Inferior parietal cortex (tissue), 1 donor: ENCODE measurements around the gene SPRING1.

Experiments used
- DNase-seq: peaks from one replicate; pipeline ENCODE4 v3.0.0-alpha.2; 2016; ENCODE audit errors: extremely low spot score

SPRING1 gene

DNA sequence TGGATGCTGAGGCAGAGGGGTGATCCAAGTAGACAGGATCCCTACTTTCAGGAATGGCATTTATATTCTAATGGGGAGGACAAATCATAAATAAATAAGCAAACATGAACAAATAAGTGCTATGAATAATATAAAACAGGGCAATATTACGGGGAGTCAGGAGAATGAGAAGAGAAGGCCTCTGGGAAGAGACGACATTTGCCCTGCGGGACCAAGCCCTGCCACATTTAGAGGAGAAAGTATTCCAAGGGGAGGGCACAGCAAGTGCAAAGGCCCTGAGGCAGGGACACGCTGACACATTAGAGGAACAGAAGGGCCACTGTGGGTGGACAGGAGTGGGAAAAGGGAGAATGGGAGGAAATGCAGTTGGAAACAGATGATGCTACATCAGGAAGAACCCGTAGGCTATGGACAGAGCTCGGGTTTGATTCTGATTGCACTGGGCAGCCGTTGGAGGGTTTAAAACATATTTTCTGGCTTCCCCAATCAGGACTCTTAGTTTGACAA lies 1.6 kb upstream of the SPRING1 start:
- DNase-seq, result no peak

DNA sequence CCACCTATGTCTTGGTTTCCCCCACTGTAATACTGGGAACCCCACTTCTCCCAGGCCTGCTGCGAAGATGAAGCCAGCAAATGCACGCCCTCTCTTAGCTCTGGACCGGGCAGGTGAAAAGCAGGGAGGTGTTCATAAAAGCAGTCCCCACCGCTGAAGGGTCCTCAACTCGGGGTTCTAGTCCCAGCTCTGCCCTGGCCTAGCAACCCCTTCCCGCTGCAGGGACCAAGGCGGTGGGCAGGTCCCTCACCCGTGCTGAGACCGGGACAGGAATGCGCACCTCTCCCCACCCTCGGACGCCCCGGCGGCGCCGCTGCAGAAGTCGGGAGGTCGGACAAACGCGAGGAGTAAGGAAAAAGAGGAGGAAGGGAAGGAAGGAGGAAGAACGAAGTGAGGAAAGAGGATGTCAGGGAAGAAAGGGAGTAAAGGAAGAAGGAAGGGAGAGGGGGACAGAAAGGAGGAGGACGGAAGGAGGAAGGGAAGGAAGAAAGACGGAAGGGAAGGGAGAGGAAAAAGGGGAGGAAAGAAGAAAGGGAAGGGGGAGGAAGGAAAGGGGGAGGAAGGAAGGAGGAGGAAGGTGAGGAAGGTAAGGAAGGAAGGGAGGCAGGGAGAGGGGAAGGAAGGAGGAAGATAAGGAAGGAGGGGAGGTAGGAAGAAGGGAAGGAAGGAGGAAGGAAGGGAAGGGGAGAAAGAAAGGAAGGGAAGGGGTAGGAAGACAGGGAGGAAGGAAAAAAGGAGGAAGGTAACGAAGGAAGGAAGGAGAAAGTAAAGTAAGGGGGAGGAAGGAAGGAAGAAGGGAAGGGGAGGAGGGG lies 701 bp downstream of the SPRING1 start:
- DNase-seq, result no peak

DNA sequence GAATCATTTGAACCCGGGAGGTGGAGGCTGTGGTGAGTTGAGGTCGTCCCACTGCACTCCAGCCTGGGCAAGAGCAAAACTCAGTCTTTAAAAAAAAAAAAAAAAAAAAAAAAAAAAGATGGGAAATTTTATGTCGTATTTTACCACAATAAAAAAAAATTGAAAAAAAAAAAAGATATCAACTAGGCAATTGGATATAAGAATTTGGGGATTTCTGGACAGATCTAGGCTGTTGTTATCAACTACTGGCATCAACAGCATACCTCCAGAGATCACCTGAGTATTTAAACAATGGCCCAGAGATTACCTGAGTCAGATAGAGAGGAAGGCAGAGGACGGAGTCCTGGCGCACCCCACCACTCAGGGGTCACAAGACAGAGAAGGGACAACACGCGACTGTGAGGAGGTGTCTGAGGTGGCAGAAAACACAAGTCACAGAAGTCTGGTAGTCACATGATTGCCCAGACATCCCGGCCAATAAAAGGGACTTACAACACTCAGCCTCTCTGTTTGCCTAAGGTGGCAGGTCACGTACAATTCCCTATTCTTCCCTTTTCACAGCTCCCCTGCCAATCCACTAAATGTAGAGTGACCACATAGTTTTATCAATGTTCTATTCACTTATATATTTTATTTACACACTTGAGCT lies 1.8 kb downstream of the SPRING1 start:
- DNase-seq, result no peak

DNA sequence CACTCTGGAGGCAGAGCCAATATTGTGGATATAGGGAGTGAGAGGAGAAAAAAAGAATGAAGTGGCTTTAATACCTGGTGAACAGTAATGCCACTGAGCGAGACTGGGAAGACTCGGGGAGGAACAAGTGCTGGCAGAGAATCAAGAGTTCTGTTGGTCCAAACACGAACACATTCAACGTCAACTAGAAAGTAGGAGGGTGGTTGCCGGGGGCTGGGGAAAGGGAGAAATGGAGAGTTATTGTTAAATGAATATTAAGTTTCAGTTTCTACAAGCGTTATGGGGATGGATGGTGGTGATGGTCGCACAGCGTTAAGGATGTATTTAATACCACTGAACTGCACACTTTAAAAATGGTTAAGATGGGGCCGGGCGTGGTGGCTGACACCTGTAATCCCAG lies 2.8 kb downstream of the SPRING1 start:
- DNase-seq, result no peak

DNA sequence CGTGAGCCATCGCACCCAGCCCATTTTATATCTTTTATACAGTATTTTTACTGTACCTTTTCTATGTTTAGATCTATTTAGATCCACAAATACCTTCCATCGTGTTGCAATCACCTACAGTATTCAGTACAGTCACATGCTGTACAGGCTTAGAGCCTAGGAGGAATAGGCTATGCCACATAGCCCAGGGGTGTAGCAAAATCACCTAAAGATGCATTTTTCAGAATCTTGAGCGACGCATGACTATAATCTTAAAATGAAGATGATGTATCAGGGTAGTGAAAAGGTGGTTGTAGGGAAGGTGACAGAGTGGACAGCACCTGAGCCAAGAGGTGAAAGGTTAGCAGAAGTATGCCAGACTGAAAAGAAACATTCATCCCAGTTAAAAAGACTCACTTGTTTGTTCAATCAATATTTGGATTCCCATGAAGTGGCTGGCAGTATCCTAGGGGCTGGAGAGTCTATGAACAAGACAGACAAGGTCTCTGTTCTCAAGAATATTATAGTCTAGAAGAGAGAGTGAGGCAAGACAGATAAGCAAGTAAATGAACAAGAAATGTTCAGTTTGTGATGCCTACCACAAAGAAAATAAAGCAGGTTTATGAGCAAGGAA lies 3.6 kb downstream of the SPRING1 start:
- DNase-seq, result no peak

DNA sequence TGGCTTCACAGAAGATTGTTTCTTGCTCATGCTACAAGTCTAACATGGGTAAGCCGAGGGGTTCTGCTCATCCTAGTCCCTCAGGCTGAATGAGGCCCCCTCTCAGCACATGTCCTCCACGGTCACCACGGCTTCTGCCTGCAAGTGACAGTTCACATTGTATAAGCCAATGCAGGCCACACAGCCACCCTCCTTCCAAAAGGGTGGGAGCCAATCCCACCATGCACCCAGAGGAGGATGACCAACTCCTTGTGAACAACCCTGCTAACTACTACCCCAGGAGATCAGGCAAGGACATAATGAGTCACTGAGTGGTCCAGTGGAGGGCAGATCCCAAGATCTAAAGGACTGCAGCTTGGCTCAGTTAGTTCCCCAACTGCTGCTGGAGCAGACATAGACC lies 6.1 kb downstream of the SPRING1 start:
- DNase-seq, result no peak

DNA sequence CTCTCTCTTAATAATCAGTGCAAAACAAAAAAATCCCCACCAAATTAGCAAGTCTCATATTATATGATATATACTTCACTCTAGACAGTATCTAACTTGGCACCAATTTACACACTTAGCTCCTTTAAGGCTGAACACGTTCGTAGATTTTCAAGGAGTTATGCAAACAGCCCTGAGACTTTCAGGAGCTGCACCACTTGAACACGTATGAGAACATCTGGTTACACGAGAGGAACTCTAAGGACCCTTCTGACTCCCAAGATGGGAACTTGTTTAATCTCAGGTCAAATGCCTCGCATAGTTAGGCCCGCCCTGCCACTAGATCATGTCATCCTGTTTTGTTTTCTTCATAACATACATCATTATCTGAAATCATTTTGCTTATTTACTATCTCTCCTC lies 10.0 kb downstream of the SPRING1 start:
- no peak for DNase-seq

DNA sequence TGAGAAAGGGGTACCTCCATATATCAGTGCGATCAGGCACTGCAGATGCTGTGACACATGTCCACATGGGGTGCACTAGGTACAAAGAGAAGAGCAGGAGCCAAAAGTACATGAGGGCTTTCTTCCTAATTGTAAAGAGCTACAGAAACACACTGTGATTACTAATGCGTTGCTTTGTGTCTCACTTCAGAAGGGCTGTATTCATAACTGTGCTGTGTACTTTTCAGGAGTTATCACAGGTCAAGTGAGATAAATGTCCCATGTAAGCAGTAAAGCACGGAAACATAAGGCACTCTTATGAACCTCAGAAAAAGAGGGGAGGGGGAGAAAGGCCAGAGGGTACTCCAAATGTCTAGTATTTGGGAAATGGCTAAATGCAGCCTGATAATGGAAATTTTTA lies 10.6 kb downstream of the SPRING1 start:
- DNase-seq, result no peak

DNA sequence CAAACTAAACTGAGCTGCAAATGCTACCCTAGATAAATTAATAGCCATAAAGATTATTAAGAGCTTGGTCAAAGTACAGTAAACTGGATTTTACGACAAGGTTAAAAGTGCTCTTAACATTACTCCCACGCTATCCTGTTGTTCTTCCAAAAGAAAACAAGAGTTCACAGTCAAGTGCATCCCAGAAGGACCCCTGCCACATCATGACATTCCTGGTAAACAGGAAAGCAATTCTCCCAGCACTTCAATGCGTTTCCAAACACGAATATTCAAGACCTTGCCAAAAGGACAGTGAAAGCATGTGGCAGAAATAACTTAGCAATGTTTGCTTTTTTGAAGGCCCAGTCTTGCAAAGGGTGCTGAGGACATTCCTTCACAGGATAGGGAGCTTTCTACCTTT lies 11.2 kb downstream of the SPRING1 start:
- no peak for DNase-seq

DNA sequence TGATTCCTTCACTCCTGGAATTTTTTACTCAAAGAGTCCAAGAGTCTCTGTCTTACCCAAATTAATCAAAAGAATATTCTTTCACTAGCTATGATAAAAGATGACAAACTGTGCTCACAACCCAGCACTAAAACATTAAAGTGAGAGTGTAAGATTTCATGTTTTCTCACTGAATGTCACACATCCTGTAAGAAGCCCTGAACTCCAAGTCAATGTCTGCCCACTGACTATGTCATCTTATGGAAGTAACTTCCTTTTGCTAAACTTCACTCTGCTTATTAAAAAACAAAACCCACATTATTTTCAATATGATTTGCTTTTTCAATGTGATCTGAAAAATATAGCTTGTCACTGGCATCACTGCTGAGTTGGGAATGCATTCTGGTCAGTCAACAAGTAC lies 15.6 kb downstream of the SPRING1 start:
- no peak for DNase-seq

DNA sequence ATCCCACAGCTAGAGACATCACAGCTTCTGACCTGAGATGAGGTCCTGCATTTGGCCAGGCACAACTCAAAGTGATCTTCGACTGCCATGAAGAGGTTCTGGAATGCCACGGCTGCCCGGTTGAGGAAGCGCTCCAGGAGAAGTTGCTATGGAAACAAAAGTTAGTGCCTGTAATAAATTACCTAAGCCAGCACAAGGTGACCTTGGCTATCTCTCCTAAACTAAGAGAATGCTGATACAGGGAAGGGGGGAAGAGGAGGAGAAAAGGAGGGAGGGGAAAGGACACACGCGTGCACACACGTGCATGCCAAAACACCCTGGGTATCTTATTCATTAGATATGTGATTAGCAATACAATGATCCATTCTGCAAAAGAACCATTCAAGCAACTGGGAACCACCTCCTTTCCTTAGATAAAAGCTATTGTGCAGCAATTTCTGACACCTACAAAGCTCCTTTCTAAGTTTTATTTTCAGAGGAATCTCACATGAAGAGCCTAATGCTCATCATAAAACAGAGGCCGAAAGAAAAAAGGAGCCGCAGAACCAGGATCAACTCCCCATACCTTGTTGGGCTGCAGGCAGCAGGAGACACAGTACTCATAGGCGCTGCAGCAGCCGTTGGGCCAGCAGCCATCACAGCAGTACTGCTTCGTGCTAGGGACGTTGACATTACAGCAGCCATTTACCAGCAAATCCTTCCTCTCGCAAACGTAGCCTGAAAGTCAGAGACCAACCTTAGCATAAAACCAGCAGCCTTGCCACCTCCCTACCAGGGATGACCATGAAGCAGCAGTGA lies 17.9 kb downstream of the SPRING1 start:
- DNase-seq, result no peak

DNA sequence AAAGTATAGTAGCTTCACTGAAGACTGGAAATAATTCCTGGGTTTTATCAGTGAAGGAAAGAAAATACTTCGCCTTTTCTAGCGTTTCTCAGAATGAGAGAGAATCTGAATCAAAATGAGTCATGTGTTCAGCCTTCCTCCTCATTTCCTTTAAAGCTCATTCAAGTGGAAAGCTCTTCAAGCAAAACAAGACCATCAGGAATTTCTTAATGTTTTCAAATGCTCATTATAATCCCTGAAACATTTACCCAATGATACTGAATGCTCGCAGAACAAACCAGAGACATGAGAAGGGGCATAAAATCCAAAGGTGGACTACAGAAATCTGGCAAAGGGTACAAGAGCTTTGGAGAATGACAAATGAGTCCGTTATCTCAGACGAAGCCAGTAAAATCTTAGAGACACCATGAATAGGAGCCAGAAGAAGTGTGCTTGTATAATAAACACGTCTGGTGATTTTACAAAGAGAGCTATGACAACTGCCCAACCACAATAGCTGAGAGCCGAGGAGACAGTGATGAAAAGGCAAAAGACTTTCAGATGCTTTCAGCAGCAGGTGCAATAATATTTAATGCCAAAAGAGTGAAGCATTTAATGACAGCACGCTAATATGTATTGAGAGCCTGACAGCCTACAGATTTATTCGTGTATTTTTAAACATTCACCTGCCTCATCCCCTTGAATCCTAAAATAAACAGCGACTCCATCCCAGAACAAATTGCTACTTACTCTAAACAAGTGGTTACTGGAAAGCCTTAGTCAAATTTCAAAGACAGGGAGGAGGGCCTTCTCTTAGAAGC lies 19.0 kb downstream of the SPRING1 start:
- DNase-seq, result peak; percentile 65

DNA sequence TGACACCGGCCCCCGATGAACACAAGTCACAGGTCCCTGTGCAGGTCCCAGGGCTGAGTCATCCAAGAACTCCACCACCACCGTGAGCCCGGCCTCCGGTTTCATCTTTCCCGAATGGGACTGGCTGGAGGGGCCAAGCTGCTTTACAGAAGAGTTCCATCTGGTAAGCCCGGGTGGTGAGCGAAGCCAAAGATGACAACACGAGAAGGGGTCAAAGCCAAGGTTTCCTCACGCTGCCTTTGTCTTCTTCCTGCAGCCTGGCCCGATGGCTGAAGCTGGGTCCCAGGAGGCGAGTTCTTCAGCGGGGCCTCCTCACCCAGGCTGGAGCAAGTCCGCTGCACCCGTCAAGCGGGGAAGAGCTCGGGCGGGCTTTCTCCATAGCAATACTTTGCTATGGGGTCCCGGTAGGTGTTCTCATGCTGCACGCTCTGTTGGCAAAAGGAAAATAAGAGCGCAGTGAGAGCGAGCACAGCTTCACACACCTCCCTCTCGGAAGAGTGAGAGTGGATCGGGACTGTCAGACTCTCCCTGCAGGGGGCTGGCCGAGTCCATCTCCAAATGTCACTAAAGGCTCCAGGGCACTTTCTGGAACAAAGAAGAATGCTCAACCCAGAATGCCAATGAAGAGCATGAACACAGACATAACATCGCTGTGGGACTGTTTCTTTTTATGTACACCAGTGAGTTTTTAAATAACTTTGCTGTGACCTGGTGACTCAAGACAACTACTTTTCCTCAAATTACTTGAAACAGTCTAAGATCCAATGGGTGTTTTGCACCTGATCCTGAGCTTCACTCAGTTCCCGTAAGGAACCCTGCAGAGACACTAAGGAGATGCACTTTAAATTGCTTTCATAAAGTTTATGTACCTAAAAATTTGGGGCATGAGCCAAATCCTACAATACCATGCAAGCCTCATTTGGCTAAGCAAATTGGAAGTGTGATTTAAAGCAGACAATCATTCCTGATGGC lies 20.1 kb downstream of the SPRING1 start:
- DNase-seq, result no peak

DNA sequence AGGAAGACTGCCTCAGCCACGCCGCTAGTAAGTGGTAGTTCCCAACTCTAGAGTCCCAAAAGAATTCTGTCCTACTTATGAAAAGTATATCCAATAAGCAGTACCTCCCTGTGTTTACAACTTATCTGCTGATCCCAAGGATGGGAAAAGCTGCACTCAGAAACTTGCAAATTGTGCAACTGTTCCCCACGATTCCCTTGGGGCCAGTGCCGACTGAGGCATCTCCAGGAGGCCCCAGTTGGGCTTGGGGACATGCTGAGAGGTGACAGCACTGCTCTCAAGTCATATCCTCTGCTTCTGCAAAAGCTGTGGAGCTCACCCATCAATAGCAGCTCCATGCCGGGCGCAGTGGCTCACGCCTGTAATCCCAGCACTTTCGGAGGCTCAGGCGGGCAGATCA lies 23.7 kb downstream of the SPRING1 start:
- DNase-seq, result no peak

DNA sequence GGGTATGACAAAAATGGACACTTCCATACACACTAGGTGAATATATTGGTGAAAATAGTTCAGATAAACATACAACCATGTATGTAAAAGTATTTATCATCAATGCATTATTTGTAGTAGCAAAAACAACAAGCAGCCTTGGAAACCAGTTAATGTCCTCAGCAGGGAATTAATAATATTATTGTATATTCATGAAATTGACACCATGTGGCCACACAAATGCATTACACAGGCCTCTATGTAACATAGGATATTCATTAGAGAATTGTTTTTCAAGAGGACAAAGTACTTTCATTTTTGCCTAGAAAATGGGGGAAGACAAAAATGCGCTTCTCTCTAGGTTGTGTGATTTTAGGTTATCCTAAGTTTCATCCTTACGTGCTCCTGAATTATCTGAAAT lies 24.3 kb downstream of the SPRING1 start:
- no peak for DNase-seq

DNA sequence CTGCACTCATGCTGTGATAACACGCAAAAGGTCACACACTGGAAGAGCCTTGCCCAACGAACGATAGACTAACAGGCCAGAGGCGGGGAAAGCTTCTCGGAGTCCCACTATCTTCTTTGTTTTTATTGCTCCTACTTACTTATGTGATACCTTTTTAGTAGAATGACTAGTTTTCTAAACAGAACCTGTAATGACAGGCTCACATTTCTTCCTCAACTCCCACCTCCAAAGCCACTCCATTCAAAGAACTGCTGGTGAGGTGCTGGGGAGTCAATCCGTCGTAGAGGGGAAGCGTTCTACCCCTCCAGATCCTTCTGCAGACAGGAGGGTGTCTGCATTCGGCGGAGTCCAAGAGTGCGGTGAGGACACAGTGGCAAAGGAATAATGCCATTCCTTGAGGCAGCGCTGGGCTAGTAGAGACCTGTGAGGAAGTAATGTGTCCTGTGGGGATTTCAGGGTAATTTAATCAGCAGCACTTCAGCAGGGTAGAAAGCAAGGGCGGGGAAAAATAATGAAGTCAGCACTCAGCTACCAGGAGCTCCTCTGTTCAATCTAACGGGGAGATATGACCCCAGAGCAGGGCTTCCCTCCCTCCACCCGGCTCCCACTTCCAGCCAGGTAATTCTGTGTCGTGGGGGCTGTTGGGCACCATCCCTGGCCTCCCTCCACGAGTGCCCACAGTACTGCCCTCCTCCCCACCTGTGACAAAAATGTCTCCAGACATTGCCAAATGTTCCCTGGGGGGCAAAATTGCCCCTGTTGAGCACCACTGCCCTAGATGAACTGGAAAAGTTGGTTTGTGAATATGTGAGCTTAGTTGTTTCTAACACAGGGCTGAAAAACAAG lies 25.2 kb downstream of the SPRING1 start:
- no peak for DNase-seq

DNA sequence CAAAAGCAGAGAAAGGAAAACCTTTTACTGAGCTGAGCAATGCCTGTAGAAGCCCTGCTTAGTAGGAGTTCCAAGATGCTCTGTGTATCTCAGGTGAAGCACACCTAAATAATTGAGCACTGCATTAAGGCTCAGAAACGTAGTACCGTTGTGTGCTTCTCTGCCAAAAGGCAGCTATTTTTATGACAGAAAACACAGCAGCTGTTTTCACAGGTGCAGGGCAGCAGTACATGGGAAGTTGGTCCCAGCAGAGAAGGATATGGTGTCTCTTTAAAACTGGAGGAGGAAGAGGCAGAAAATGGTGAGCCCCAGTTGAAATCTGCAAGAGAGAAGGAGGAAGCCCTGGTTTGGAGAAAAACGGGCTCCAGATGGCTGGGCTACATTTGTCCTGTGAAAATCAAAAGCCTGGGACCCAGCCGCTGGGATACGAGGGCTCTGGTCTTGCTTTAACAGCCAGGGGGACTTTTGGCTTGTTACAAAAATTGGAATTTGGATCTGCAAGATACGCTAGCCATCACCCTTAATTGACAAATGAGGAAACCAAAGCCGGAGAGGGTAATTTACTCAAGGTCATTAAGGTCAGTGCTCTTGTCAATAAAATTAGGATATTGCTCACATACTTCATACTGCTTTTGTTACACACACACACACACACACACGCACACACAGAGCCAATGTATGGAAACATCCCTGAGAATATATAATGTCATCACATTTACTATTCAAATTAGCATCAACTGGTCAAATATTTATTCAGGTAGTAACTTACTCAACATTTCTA lies 27.3 kb downstream of the SPRING1 start:
- no peak for DNase-seq

DNA sequence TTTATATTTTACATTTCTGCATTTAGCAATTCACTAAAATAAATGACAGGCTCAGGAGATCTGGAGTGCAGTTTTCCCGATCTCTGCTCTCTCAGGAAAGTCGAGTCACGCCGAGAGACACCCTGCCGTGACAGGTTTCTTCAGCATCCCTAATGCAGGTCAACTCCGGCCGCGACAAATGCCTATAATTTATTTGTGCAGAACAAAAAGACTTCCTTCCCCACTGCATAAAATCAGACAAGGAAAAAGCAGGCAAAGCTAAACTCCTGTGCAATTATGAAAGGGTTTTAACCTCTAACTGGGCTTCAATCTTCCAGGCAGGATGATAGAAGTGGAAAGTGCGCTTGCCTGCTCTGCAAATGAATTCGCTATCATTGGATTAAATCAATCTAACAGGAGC lies 28.1 kb downstream of the SPRING1 start:
- no peak for DNase-seq
